ENCODE results near the gene LAMC3. TPM values are rescaled to one million over a fixed set of nuclear protein-coding genes. Genes with fewer than 3 reads are reported as not detected.
A peak's percentile ranks its signal among the peaks of the same experiment; 100 is the strongest.
"Not testable (repeated sequence)": the region's sequence is repeated elsewhere in the genome, so short reads cannot be mapped to it uniquely, and the experiment has no call there.

Gene LAMC3
- total RNA-seq, 1 donor from 2014 or later: 1.6 TPM

DNA sequence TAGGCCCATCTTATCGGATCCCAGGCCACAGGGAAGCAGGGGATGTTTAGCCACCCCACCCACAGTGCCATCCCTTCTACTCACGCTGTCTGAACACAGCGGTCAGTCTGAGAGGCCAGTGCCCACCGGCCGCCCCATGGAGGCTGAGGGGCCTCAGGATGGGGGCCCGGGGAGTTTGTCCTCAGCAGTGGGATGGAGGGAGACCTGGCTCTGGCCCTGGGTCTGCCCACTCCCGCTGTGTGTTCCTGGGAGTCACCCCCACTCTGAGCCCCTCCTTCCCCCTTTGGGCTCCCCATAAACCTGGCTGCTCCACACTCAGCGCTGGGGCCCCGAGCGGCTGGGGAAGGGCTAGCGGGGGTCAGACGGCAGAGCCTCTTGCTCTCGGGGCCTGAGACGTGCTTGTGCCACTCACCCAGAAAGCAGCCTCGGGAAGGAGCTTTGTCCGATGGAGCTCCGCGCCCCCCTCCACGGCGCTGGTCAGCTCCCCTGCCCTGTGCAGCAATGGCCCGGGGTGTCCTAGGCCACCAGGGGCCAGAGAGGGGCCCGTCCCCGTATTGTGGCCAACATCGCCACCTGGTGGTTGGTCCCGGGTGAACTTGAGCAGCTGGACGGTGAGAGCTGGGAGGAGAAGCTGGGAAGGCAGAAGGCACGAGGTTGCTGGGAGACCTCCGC is 10.9 kb upstream of the LAMC3 start:
- peak in 1 of 2 donors; percentile 70 for DNase-seq (ENCODE audit: low spot score in 2 of 2)
- TF ChIP-seq, protein P1, sequence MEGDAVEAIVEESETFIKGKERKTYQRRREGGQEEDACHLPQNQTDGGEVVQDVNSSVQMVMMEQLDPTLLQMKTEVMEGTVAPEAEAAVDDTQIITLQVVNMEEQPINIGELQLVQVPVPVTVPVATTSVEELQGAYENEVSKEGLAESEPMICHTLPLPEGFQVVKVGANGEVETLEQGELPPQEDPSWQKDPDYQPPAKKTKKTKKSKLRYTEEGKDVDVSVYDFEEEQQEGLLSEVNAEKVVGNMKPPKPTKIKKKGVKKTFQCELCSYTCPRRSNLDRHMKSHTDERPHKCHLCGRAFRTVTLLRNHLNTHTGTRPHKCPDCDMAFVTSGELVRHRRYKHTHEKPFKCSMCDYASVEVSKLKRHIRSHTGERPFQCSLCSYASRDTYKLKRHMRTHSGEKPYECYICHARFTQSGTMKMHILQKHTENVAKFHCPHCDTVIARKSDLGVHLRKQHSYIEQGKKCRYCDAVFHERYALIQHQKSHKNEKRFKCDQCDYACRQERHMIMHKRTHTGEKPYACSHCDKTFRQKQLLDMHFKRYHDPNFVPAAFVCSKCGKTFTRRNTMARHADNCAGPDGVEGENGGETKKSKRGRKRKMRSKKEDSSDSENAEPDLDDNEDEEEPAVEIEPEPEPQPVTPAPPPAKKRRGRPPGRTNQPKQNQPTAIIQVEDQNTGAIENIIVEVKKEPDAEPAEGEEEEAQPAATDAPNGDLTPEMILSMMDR (IDR thresholded peaks at IDR 0.05): peak; percentile 47 to 61 (median 59)
- Histone ChIP-seq H3K9me3 (no peaks in the 10 kb centered on the region), H3K4me1 (no peaks in the 10 kb centered on the region), H3K36me3 (no peaks in the 10 kb centered on the region), H3K4me3 (no peak overlapping the region), H3K27ac (no peak overlapping the region), H3K27me3 (no peaks in the 10 kb centered on the region)
- intact Hi-C loops (cut with DNase I): no loop called here

DNA sequence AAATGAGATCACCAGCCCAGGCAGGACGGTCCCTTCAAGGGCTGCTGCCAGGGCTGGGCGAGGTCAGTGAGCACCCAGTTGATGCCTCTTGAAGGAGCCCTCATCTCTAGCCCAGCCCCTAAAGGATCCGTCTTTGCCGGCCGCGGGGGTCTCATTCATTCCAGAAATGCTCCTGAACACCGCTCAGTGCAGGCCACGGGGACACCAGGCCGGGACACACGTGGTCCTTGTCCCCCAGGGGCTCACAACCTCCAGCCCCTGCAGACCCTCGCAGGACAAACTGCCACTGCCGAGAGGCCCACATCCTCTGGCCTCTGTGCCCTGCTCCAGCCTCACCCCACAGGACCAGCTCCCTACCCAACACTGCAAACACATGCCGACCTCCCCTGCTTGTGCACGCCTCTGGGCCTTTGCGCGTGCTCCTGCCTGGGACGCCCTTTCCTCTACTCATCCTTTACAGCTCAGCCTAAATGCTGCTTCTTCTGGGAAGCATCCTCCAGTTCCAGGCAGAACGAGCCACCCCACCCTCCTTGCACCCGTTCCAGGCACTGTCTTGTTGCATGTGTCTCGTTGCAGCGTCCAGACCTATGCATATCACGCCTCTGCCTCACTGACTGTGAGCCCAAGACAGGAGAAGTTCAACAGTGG is 10.3 kb upstream of the LAMC3 start:
- no peak for DNase-seq (ENCODE audit: low spot score in 2 of 2)
- no peak overlapping the region for H3K27ac ChIP-seq
- no peak overlapping the region for H3K4me3 ChIP-seq
- no peaks in the 10 kb centered on the region for H3K9me3 ChIP-seq
- H3K27me3 ChIP-seq: no peaks in the 10 kb centered on the region
- intact Hi-C loops (cut with DNase I): no loop called here
- TF ChIP-seq, protein P1 (IDR thresholded peaks at IDR 0.05): no peak
- no peaks in the 10 kb centered on the region for H3K36me3 ChIP-seq
- no peaks in the 10 kb centered on the region for H3K4me1 ChIP-seq

DNA sequence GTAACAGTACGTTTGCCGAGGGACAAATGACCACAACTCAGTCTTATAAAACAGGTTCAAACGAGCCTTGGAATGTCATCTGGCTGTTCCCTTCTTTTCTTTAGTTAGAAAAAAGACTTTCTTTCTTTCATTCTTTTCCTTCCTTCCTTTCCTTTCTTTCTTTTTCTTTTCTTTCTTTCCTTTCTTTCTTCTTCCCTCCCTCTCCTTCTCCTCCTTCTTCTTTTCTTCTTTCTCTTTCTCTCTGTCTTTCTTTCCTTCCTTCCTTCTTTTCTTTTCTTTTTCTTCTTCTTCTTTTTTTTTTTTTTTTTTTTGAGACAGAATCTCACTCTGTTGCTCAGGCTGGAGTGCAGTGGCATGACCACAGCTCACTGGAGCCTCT is 9.7 kb upstream of the LAMC3 start:
- Histone ChIP-seq H3K27ac (no peak overlapping the region), H3K9me3 (no peaks in the 10 kb centered on the region), H3K36me3 (no peaks in the 10 kb centered on the region), H3K4me3 (no peak overlapping the region), H3K27me3 (no peaks in the 10 kb centered on the region), H3K4me1 (no peaks in the 10 kb centered on the region)
- intact Hi-C loops (cut with DNase I): no loop called here
- DNase-seq (ENCODE audit: low spot score in 2 of 2): no peak
- TF ChIP-seq, protein P1 (IDR thresholded peaks at IDR 0.05): no peak

DNA sequence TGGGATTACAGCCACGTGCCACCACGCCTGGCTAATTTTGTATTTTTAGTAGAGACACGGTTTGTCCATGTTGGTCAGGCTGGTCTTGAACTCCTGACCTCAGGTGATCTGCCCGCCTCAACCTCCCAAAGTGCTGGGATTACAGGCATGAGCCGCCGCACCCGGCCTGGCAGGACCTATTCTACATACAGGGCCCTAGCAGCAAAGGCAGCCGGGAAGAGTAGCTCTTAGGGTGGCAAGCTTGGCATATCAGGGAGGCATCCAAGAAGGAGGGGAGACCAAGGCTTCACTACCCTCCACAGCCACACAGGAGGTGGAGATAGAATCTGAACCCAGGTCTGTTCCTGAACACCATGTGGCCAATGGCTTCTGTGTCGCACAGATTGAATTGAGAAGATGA is 8.4 kb upstream of the LAMC3 start:
- H3K27me3 ChIP-seq; DNase-seq (ENCODE audit: low spot score in 2 of 2): not testable (repeated sequence)

DNA sequence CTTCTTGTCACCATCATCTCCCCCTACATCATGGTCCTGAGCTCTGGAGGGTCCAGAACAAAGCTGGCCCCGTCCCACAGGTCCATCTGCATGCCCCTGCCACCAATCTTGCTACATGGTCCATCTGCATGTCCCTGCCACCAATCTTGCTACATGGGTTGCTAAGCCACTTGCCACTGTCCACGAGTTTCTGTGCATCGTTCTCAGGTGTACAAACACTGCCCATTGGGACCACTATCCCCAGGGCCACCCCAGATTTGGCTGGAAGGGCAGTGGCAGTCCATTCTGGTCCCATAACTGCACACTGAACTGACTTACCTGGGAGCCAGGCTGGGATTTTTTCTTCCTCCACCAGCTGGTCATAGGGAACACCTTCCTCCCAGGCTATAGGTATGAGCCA is 8.0 kb upstream of the LAMC3 start:
- no peaks in the 10 kb centered on the region for H3K27me3 ChIP-seq

More for the DNA sequence above, 8.4 kb upstream of the LAMC3 start:
- H3K4me3 ChIP-seq; H3K9me3 ChIP-seq; H3K36me3 ChIP-seq; H3K4me1 ChIP-seq; intact Hi-C loops (cut with DNase I); H3K27ac ChIP-seq: not testable (repeated sequence)

DNA sequence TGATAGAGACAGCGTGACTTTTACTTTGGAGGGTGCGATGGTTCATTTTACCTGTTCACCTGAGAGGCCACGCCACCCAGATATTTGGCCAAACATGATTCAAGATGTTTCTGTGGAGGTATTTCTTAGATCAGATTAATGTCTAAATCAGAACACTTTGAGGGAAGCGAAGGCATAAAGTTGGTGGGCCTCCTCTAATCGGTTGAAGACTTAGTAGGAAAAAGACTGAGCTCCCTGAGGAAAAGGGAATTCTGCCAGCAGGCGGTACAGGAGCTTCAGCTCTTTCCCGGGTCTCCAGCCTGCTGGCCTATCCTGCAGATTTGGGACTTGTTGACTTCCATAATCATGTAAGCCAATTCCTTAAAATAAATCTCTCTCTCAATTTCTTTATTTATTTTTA is 7.0 kb upstream of the LAMC3 start:
- Histone ChIP-seq H3K36me3 (no peaks in the 10 kb centered on the region), H3K4me3 (no peak overlapping the region), H3K9me3 (no peaks in the 10 kb centered on the region), H3K27ac (no peak overlapping the region), H3K4me1 (no peaks in the 10 kb centered on the region), H3K27me3 (no peaks in the 10 kb centered on the region)
- TF ChIP-seq, protein P1 (IDR thresholded peaks at IDR 0.05): no peak
- DNase-seq (ENCODE audit: low spot score in 2 of 2): no peak
- intact Hi-C loops (cut with DNase I): no loop called here

More for the DNA sequence above, 8.0 kb upstream of the LAMC3 start:
- Histone ChIP-seq H3K9me3 (no peaks in the 10 kb centered on the region), H3K27ac (no peak overlapping the region), H3K4me3 (no peak overlapping the region), H3K36me3 (no peaks in the 10 kb centered on the region), H3K4me1 (no peaks in the 10 kb centered on the region)
- no peak for DNase-seq (ENCODE audit: low spot score in 2 of 2)
- intact Hi-C loops (cut with DNase I): no loop called here
- TF ChIP-seq, protein P1 (IDR thresholded peaks at IDR 0.05): no peak
